Stimulated activated naive CD8-positive, alpha-beta T cell treated with anti-CD3 and anti-CD28 coated beads, Interleukin-15, Interleukin-2, amounts not matched to agents 100 ng/mL and 50 ng/mL, for 24 hours (primary cell): ENCODE results near the gene PLCD4.

Experiments used
- H3K27ac Mint-ChIP-seq: one replicate; pipeline ENCODE4 v1.8.0; 2021; ENCODE audit warnings: mild to moderate bottlenecking, mixed read lengths
- H3K27me3 Mint-ChIP-seq: one replicate; pipeline ENCODE4 v1.8.0; 2021; ENCODE audit warnings: mixed read lengths
- H3K36me3 Mint-ChIP-seq: one replicate; pipeline ENCODE4 v1.8.0; 2021; ENCODE audit warnings: low read depth, mixed read lengths
- H3K4me1 Mint-ChIP-seq: one replicate; pipeline ENCODE4 v1.8.0; 2021; ENCODE audit warnings: low read depth, mixed read lengths
- H3K4me3 Mint-ChIP-seq: one replicate; pipeline ENCODE4 v1.8.0; 2021; ENCODE audit warnings: mild to moderate bottlenecking, mixed read lengths
- H3K9me3 Mint-ChIP-seq: one replicate; pipeline ENCODE4 v1.8.0; 2021; ENCODE audit warnings: mixed read lengths

Gene PLCD4

DNA sequence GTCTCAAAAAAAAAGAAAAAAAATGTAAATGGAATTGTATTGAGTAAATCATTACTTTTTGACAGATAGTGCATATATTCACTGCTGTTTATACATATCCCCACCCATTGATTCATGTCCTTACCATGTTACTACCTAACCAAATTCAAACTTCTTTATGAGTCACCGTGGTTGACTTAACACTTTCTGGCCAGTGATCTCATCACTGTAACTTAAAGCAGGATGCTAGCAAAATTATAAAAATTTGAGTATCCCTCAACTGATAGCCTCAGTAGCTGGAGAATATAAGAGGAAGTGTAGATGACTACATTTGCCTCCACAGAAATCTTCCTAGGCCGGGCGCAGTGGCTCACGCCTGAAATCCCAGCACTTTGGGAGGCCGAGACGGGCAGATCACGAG is 25.6 kb upstream of the PLCD4 start:
- H3K9me3 Mint-ChIP-seq, result no peaks in the 10 kb centered on the region
- no peak overlapping the region for H3K4me3 Mint-ChIP-seq
- H3K27me3 Mint-ChIP-seq, result no peaks in the 10 kb centered on the region
- peaks cover 44% of the 10 kb centered on the region for H3K4me1 Mint-ChIP-seq
- H3K27ac Mint-ChIP-seq, result peak overlapping the region; percentile 61
- H3K36me3 Mint-ChIP-seq, result peaks cover 75% of the 10 kb centered on the region

- Mint-ChIP-seq H3K27me3 (no peaks in the 10 kb centered on the region), H3K36me3 (peaks cover 74% of the 10 kb centered on the region), H3K9me3 (no peaks in the 10 kb centered on the region), H3K4me1 (peaks cover 28% of the 10 kb centered on the region), H3K27ac (no peak overlapping the region), H3K4me3 (no peak overlapping the region)
These were observed 23.5 kb upstream of the PLCD4 start for GRCh38 chr2:218583983-218584850.

DNA sequence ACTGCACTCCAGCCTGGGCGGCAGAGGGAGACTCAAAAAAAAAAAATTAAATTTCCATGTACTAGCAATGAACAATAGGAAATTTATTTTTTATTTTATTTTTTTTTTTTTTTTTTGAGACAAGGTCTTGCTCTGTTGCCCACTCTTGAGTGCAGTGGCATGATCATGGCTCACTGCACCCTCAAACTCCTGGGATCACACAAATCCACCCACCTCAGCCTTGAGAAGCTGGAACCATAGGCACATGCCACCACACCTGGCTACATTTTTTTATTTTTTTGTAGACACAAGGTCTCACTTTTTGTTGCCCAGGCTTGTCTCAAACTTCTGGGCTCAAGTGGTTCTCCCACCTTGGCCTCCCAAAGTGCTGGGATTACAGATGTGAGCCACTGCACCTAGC is 22.2 kb upstream of the PLCD4 start:
- Mint-ChIP-seq H3K27ac (no peak overlapping the region), H3K27me3 (no peaks in the 10 kb centered on the region), H3K36me3 (peaks cover 82% of the 10 kb centered on the region), H3K9me3 (no peaks in the 10 kb centered on the region), H3K4me3 (no peak overlapping the region), H3K4me1 (peaks cover 23% of the 10 kb centered on the region)

GRCh38 chr2:218605432-218605831 is 2.3 kb upstream of the PLCD4 start:
- Mint-ChIP-seq H3K27ac (no peak overlapping the region), H3K4me3 (no peak overlapping the region), H3K27me3 (peaks cover 3% of the 10 kb centered on the region), H3K36me3 (no peaks in the 10 kb centered on the region), H3K9me3 (no peaks in the 10 kb centered on the region), H3K4me1 (no peaks in the 10 kb centered on the region)

DNA sequence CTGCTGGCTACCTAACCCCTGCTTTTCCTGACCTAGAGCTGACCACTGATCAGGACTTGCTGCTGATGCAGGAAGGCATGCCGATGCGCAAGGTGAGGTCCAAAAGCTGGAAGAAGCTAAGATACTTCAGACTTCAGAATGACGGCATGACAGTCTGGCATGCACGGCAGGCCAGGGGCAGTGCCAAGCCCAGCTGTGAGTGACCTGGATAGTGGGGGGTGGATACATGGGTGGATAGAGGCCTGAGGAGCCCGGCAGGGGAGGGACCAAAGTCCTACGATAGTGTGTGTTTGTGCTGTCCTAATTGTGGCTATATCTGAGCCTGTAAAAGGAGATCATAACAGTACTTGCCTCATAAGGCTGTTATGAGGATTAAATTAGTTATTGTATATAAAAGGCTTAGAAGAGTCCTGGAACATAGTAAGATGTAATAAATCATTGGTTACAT is 8.2 kb downstream of the PLCD4 start:
- Mint-ChIP-seq H3K4me1 (no peaks in the 10 kb centered on the region), H3K27ac (no peak overlapping the region), H3K9me3 (no peaks in the 10 kb centered on the region), H3K4me3 (no peak overlapping the region), H3K27me3 (no peaks in the 10 kb centered on the region), H3K36me3 (no peaks in the 10 kb centered on the region)

DNA sequence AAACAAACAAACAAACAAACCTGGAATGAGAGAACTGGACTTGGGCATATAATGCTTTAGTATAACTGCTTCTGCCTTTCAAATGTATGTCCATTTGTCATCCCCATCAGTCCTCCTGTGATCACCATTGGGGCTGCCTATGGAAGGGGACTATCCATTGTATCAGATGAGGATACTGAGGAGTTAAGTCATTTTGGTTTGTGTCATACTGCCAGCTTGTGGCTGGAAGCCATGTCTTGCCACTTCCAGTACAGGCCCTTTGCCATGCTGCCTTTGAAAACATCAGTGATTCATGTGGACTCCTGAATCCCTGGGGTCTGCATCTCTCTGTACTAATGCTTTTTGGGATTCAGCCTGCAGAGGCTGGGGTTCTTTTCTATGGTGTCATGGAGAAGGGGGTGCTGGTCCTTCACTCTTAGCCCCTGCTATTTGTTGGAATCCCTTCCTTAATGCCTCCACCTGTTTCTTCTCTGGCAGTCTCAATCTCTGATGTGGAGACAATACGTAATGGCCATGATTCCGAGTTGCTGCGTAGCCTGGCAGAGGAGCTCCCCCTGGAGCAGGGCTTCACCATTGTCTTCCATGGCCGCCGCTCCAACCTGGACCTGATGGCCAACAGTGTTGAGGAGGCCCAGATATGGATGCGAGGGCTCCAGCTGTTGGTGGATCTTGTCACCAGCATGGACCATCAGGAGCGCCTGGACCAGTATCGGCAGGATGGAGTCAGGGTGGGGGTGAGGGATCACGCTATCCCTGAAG is 10.6 kb downstream of the PLCD4 start:
- H3K4me3 Mint-ChIP-seq, result no peak overlapping the region
- H3K27me3 Mint-ChIP-seq, result no peaks in the 10 kb centered on the region
- H3K4me1 Mint-ChIP-seq, result no peaks in the 10 kb centered on the region
- no peaks in the 10 kb centered on the region for H3K36me3 Mint-ChIP-seq
- no peaks in the 10 kb centered on the region for H3K9me3 Mint-ChIP-seq
- no peak overlapping the region for H3K27ac Mint-ChIP-seq

DNA sequence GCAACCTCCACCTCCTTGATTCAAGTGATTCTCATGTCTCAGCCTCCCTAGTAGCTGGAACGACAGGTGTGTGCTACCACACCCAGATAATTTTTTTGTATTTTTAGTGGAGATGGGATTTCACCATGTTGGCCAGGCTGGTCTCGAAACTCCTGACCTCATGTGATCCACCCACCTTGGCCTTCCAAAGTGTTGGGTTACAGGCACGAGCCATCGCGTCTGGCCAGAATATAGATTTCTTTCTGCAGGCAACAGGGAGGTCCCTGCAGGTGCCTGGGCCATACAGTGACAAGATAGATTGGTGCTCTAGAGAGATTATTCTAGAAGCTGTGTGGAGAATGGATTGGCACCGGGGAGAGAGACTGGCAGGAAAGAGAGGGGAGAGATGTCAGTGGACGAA is 13.3 kb downstream of the PLCD4 start:
- Mint-ChIP-seq H3K36me3 (no peaks in the 10 kb centered on the region), H3K9me3 (no peaks in the 10 kb centered on the region), H3K27ac (no peak overlapping the region), H3K4me1 (no peaks in the 10 kb centered on the region), H3K27me3 (no peaks in the 10 kb centered on the region), H3K4me3 (no peak overlapping the region)

DNA sequence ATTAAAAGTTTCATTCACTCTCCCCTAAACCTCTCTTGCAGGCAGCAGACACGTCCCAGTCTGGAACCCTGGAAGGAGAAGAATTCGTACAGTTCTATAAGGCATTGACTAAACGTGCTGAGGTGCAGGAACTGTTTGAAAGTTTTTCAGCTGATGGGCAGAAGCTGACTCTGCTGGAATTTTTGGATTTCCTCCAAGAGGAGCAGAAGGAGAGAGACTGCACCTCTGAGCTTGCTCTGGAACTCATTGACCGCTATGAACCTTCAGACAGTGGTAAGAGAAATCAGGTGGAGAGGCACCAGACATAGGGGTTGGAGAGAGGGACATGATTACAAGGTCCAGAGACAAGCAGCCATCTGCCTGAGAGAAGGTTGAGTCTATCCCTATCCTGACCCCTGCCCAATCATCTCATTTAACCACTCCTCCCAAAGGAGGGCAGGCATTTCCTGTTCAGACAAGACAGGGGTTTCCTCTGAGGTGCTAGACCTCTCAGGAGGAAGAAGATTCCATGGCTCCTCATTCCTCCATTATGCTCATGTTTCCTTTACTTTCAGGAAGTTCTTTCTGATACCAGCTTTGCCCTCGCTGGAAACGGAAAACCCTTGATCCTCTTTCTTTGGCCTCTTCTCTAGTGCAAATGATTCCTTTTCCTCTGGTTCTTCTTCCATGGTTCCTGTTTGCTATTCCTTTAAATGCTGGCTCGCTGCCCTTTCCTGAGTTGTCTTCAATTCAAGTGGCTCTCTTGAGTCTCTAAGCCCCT is 15.1 kb downstream of the PLCD4 start:
- Mint-ChIP-seq H3K4me3 (no peak overlapping the region), H3K4me1 (no peaks in the 10 kb centered on the region), H3K27ac (no peak overlapping the region), H3K36me3 (no peaks in the 10 kb centered on the region), H3K9me3 (no peaks in the 10 kb centered on the region), H3K27me3 (no peaks in the 10 kb centered on the region)

- H3K4me3 Mint-ChIP-seq, result no peak overlapping the region
- H3K4me1 Mint-ChIP-seq, result no peaks in the 10 kb centered on the region
- H3K27me3 Mint-ChIP-seq, result no peaks in the 10 kb centered on the region
- H3K9me3 Mint-ChIP-seq, result no peaks in the 10 kb centered on the region
- H3K27ac Mint-ChIP-seq, result no peak overlapping the region
- H3K36me3 Mint-ChIP-seq, result no peaks in the 10 kb centered on the region
These were observed 15.6 kb downstream of the PLCD4 start for GRCh38 chr2:218623366-218623705.

DNA sequence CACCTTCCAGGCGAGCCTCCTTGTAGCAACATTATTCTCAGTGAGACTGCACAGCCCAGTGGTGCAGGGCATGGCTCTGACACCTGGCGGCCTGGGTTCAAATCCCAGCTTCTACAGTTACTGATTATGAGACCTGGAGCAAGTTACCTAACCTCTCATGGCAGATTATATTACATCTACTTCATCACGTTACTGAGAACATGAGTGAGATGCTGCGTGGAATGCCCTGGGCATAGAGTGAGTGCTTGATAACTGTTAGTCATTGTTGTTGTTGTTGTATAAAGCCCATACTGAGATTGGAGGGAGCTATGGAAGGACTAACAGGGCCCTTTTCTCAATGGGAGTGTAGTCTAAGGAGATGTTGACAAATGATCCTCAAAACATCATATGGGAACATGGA is 18.7 kb downstream of the PLCD4 start:
- Mint-ChIP-seq H3K4me1 (no peaks in the 10 kb centered on the region), H3K9me3 (no peaks in the 10 kb centered on the region), H3K27ac (no peak overlapping the region)

DNA sequence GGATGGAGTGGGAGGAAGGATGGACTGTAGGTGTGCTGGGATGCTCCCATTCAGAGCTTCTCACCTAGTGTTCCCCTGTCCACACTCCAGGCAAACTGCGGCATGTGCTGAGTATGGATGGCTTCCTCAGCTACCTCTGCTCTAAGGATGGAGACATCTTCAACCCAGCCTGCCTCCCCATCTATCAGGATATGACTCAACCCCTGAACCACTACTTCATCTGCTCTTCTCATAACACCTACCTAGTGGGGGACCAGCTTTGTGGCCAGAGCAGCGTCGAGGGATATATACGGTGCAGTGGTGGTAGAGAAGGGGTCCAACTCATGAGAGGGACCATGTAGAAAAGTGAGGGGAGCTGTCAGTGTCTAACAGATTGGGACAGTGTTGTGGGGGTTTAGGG is 20.2 kb downstream of the PLCD4 start:
- no peaks in the 10 kb centered on the region for H3K27me3 Mint-ChIP-seq
- no peaks in the 10 kb centered on the region for H3K9me3 Mint-ChIP-seq
- peaks cover 3% of the 10 kb centered on the region for H3K36me3 Mint-ChIP-seq
- no peaks in the 10 kb centered on the region for H3K4me1 Mint-ChIP-seq
- no peak overlapping the region for H3K4me3 Mint-ChIP-seq
- no peak overlapping the region for H3K27ac Mint-ChIP-seq

More for the DNA sequence above, 18.7 kb downstream of the PLCD4 start:
- no peaks in the 10 kb centered on the region for H3K36me3 Mint-ChIP-seq
- H3K4me3 Mint-ChIP-seq, result no peak overlapping the region
- no peaks in the 10 kb centered on the region for H3K27me3 Mint-ChIP-seq

GRCh38 chr2:218631837-218632236 is 24.1 kb downstream of the PLCD4 start:
- Mint-ChIP-seq H3K36me3 (peaks cover 27% of the 10 kb centered on the region), H3K27ac (no peak overlapping the region), H3K9me3 (no peaks in the 10 kb centered on the region), H3K4me3 (no peak overlapping the region), H3K27me3 (no peaks in the 10 kb centered on the region), H3K4me1 (no peaks in the 10 kb centered on the region)

GRCh38 chr2:218635719-218636118 is 28.0 kb downstream of the PLCD4 start:
- Mint-ChIP-seq H3K36me3 (peaks cover 61% of the 10 kb centered on the region), H3K9me3 (no peaks in the 10 kb centered on the region), H3K27me3 (no peaks in the 10 kb centered on the region), H3K4me3 (no peak overlapping the region), H3K4me1 (no peaks in the 10 kb centered on the region), H3K27ac (no peak overlapping the region)

- Mint-ChIP-seq H3K27me3 (no peaks in the 10 kb centered on the region), H3K36me3 (peaks cover 73% of the 10 kb centered on the region), H3K4me3 (no peak overlapping the region), H3K9me3 (no peaks in the 10 kb centered on the region), H3K4me1 (no peaks in the 10 kb centered on the region), H3K27ac (no peak overlapping the region)
These were observed 30.7 kb downstream of the PLCD4 start for GRCh38 chr2:218638372-218638771.

DNA sequence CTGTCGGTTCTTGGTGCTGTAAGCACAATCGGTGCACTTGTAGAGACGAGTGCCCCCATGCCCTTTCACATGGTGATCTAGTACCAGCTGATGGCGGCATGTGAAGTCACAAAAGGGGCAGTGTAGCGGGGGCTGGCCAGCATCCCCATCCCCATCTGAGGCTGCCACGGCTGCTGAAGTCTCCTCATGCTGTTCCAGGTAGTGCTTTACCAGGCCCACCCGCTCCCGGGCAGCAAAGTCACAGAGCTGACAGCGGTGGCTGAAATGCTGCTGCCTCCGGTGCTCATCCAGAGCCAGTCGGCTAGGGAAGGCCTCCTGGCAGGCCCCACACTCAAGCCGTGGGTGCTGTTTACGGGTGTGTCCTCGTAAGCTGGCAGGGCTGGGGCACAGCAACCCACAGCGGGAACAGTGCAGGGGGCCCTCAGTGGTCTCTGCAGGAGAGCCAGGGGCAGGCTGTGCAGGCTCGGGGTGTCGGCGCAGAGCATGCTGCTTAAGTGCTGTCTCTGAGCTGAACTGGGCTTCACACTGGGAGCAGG is 34.5 kb downstream of the PLCD4 start:
- H3K27ac Mint-ChIP-seq, result no peak overlapping the region
- H3K4me3 Mint-ChIP-seq, result no peak overlapping the region
- H3K27me3 Mint-ChIP-seq, result no peaks in the 10 kb centered on the region
- no peaks in the 10 kb centered on the region for H3K9me3 Mint-ChIP-seq
- peaks cover 68% of the 10 kb centered on the region for H3K36me3 Mint-ChIP-seq
- H3K4me1 Mint-ChIP-seq, result no peaks in the 10 kb centered on the region
